ENCODE results near the gene TRMT61B. TPM values are rescaled to one million over a fixed set of nuclear protein-coding genes. Genes with fewer than 3 reads are reported as not detected.

TRMT61B gene
- total RNA-seq, 4 donors from 2014 or later: 5.8 to 15.2 (median 13.5) TPM

DNA sequence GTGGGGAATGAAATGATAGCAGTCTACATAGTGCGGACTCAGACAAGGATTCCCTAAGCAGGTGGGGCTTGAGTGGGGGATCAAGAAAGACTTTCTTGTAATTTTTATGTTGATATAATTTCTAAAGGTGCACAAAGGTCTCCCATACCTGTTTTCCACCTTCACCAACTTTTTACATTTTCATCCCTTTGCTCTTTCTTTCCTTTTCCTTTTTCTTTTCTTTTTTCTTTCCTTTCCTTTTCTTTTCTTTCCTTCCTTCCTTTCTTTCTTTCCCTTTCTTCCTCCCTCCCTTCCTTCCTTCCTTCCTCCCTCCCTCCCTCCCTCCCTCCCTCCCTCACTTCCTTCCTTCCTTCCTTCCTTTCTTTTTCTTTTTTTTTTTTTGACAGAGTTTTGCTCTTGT lies 10.1 kb upstream of the TRMT61B start:
- Histone ChIP-seq H3K4me3 (no peak overlapping the region), H3K9me3 (no peaks in the 10 kb centered on the region), H3K4me1 (no peaks in the 10 kb centered on the region), H3K36me3 (no peaks in the 10 kb centered on the region), H3K27me3 (peaks cover 0 to 5% (median 3%) of the 10 kb centered on the region in 3 donors), H3K27ac (no peak overlapping the region)
- ATAC-seq (no peak), DNase-seq (no peak)
- in situ Hi-C loops (cut with MboI; ENCODE audit: low sequenced_read_pairs in 4 of 4): loop anchor here in 1 of 4 donors (25.0 kb wide), 1 partner anchor 318 kb away; no protein-coding TSS in a partner anchor
- TF ChIP-seq, protein P1, sequence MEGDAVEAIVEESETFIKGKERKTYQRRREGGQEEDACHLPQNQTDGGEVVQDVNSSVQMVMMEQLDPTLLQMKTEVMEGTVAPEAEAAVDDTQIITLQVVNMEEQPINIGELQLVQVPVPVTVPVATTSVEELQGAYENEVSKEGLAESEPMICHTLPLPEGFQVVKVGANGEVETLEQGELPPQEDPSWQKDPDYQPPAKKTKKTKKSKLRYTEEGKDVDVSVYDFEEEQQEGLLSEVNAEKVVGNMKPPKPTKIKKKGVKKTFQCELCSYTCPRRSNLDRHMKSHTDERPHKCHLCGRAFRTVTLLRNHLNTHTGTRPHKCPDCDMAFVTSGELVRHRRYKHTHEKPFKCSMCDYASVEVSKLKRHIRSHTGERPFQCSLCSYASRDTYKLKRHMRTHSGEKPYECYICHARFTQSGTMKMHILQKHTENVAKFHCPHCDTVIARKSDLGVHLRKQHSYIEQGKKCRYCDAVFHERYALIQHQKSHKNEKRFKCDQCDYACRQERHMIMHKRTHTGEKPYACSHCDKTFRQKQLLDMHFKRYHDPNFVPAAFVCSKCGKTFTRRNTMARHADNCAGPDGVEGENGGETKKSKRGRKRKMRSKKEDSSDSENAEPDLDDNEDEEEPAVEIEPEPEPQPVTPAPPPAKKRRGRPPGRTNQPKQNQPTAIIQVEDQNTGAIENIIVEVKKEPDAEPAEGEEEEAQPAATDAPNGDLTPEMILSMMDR (IDR thresholded peaks at IDR 0.05 in 4 of 5, conservative IDR thresholded peaks at IDR 0.05 in 1 of 5): no peak
- no peak for TF ChIP-seq POLR2A (IDR thresholded peaks at IDR 0.05)
- intact Hi-C loops (cut with DNase I; ENCODE audit: low total_unique reads): no loop called here

DNA sequence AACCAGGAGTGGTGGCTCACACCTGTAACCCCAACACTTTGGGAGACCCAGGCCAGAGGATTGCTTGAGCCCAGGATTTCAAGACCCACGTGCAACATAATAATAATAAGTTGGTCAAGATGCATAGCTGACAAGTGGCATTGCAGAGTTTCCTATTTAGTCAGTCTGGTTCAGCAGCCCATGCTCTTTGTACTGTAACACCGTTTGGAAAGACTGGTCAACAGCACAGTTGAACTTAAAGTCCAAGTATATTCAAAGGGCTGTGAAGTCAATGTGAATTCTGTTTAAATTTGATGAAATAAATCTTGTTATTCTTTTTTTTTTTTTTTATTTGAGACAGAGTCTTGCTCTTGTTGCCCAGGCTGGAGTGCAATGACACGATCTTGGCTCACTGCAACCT lies 1.5 kb upstream of the TRMT61B start:
- Histone ChIP-seq H3K9me3 (no peaks in the 10 kb centered on the region), H3K4me3 (no peak overlapping the region), H3K27me3 (peaks cover 0 to 3% (median 1%) of the 10 kb centered on the region in 3 donors), H3K27ac (no peak overlapping the region), H3K4me1 (peaks cover 21 to 33% of the 10 kb centered on the region in 2 donors), H3K36me3 (no peaks in the 10 kb centered on the region)
- DNase-seq: no peak
- intact Hi-C loops (cut with DNase I; ENCODE audit: low total_unique reads): loop anchor here (5.0 kb wide), 1 partner anchor 141 kb away; no protein-coding TSS in a partner anchor
- no peak for ATAC-seq
- in situ Hi-C loops (cut with MboI; ENCODE audit: low sequenced_read_pairs in 4 of 4): no loop called here
- no peak for TF ChIP-seq POLR2A (IDR thresholded peaks at IDR 0.05)
- TF ChIP-seq, protein P1 (IDR thresholded peaks at IDR 0.05 in 4 of 5, conservative IDR thresholded peaks at IDR 0.05 in 1 of 5): no peak

DNA sequence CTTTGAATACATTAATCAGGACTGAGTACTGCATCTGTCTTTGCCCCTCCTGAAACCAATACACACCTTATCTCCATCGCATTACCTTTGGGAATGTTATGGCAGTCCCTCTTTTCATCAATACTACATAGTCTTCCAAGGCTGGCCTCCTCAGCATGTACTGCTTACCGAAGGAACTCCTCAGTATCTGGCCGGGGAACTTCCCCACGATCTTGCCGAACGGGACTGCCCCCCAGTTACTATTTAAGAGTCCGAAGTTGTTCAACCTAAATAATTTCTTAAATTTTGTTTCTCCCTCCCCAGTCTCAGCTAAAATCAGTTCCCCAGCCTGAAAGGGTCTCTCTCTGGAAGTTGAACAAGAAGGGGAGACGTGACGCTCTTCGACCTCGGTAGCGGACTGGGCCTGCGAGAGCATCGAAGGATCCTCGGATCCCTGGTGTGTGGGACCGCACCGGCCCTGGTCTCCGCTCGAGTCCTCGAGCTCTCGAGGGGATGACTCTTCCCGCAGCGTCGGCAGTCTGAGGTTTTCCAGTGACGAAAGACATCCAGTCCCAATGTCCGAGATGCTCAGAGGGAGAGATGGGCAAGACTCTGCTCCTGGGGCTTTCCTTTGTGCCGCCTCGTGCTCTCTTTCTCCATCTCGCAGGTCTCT lies 489 bp downstream of the TRMT61B start:
- TF ChIP-seq, protein P1 (IDR thresholded peaks at IDR 0.05 in 4 of 5, conservative IDR thresholded peaks at IDR 0.05 in 1 of 5): no peak
- TF ChIP-seq POLR2A (IDR thresholded peaks at IDR 0.05): no peak
- H3K27ac ChIP-seq: peak overlapping the region; percentile 79 to 92 (median 83)
- no peaks in the 10 kb centered on the region for H3K27me3 ChIP-seq
- peak; percentile 60 to 63 for ATAC-seq
- peak overlapping the region; percentile 82 to 89 (median 84) for H3K4me3 ChIP-seq
- no peak for DNase-seq
- intact Hi-C loops (cut with DNase I; ENCODE audit: low total_unique reads) (loop anchor here (1.0 to 5.0 kb wide), 2 partner anchors 25 to 143 kb away; partner anchors contain the start of gene WDR43), in situ Hi-C loops (cut with MboI; ENCODE audit: low sequenced_read_pairs in 4 of 4) (no loop called here)
- H3K36me3 ChIP-seq: peaks cover 0 to 7% of the 10 kb centered on the region in 2 donors
- H3K4me1 ChIP-seq: peaks cover 21 to 33% of the 10 kb centered on the region in 2 donors
- H3K9me3 ChIP-seq: no peaks in the 10 kb centered on the region

DNA sequence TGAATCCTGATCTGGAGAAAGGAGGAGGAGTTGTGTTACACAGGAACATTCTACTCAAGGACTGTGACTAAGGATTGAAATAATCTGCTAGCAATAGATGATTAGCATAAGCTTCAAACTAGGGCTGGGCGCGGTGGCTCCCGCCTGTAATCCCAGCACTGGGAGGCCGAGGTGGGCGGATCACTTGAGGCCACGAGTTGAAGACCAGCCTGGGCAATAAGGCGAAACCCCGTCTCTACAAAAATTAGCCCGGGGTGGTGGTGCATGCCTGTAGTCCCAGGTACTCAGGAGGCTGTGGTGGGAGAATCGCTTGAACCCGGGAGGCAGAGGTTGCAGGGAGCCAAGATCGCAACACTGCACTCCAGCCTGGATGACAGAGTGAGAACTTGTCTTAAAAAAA lies 1.5 kb downstream of the TRMT61B start:
- H3K4me1 ChIP-seq: peaks cover 21 to 33% of the 10 kb centered on the region in 2 donors
- H3K27me3 ChIP-seq: no peaks in the 10 kb centered on the region
- ATAC-seq: no peak
- H3K36me3 ChIP-seq: peaks cover 0 to 14% of the 10 kb centered on the region in 2 donors
- DNase-seq: no peak
- peak overlapping the region; percentile 82 to 89 (median 84) for H3K4me3 ChIP-seq
- H3K27ac ChIP-seq: no peak overlapping the region
- no peaks in the 10 kb centered on the region for H3K9me3 ChIP-seq
- in situ Hi-C loops (cut with MboI; ENCODE audit: low sequenced_read_pairs in 4 of 4): no loop called here
- TF ChIP-seq POLR2A (IDR thresholded peaks at IDR 0.05): no peak
- TF ChIP-seq, protein P1 (IDR thresholded peaks at IDR 0.05 in 4 of 5, conservative IDR thresholded peaks at IDR 0.05 in 1 of 5): no peak
- intact Hi-C loops (cut with DNase I; ENCODE audit: low total_unique reads): no loop called here
